ENCODE measurements around the gene SPI1.

SPI1 gene

DNA sequence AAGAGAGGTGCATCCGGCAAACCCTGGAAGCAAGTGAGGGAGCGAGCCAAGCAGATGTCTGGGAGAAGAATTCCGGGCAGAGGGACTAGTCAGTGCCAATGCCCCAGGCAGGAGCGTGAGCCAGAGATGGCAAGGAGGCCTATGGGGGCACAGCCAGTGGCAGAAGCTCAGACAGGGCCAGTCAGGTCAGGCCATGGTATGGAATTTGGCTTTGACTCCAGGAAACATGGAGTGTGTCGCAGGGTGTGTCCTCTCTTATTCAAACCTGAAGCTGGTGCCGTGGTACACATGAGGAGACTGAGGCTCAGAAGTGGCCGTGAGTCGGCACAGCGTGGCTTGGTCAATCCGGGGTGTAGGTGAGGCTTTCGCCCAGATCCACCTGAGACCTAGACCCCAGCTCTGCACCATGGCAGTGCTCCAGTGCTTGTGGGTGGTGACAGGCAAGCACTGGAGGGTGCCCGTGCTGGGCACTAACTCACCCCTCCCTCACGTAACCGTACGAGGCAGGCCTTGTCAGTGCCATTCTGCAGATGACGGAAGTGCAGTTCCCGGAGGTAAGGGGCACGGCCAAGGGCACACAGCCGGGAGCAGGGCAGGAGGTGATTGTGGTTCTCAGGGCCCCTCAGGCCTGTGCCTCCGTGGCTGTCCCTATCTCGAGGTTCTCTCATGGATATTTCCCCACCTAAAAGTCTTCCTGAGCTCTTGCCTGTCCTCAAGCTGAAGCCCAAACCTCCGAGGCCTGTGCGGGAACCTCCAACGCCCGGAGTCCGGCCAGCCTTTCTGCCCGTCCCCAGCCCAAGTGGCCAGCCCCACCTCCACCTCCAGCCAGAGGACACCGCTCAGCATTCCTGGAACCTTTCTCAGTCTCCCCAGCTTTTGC is 10.6 kb upstream of the SPI1 start:
- DNase-seq (ENCODE audit: low read depth in 2 of 2): no peak

DNA sequence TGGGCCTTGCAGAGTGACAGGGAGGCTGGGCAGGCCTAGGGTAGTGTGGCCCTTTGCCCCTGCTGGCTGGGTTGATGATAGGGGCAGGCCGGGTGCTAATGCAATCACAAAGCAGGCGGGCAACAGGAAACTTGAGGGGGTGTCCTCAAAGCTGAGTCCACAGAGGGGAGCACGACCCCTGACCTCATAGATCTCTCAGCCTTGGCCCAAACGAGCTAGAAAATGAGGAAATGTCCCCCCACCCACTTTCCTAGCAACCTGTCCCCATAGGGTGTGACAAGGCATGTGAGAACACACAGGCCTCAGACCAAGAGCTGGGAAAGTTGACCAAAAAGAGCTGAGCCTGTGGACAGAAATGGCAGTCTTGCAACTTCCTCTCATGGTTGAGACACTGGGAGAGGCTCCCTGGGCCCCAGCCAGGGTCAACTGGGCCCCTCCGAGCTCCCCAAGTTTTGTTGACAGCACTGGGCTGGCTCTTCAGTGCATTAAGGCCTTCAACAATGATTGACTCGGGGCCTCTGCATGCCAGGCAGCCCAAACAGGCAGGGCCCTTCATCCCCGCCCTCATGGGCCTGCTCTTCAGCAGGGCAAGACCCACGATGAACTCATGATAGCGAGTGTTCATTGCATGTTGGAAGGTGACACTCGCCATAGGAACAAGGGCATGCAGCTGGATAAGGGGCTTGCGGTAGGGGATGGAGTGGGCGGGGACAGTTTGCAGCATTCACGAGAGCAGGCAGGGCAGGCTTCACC is 9.8 kb upstream of the SPI1 start:
- DNase-seq (ENCODE audit: low read depth in 2 of 2): no peak

DNA sequence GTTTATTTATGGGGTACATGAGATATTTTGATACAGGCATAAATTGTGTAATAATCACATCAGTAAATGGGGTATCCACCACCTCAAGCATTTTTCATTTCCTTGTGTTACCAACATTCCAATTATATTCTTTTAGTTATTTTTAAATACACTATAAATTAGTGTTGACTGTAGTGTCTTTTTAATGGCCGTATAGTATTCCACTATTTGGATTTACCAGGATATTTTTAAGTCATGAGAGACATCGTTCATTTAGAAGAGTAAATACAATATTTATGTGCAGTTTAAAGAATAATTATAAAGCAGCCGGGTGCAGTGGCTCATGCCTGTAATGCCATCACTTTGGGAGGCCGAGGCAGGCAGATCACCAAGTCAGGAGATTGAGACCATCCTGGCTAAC is 6.2 kb upstream of the SPI1 start:
- DNase-seq (ENCODE audit: low read depth in 2 of 2): no peak

DNA sequence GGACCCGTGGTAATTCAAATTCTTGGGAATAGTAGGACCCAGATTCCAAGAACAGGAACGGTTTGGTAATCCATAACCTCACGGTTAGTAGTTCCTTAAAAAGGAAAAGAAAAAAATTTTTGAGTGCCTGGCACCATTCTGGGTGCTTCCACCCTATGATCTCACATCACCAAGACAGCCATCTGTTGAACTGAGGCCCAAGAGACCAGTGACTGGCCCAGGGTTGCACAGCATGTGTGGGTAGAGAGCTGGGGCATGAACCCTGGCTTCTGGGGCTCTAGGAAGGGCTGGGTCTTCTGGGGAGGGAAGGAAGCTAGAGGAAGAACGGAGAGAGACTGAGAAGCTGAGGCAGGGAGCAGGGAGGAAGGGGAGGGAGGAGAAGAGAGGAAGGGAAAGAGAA is 4.7 kb upstream of the SPI1 start:
- DNase-seq (ENCODE audit: low read depth in 2 of 2): no peak

DNA sequence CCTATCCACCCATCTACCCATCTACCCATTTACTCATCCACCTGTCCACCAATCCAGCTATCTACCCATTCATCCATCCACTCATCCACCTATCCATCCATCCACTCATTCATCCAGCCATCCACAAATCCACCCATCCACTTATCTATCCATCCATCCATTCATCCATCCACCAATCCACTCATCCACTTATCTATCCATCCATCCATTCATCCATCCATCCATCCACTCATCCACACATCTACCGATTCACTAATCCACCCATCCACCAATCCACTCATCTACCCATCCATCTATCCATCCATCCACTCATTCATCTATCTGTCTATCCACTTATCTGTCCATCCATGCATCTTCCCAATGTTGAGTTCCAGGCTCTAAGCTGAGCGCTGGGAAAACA is 1.7 kb upstream of the SPI1 start:
- DNase-seq (ENCODE audit: low read depth in 2 of 2): no peak

DNA sequence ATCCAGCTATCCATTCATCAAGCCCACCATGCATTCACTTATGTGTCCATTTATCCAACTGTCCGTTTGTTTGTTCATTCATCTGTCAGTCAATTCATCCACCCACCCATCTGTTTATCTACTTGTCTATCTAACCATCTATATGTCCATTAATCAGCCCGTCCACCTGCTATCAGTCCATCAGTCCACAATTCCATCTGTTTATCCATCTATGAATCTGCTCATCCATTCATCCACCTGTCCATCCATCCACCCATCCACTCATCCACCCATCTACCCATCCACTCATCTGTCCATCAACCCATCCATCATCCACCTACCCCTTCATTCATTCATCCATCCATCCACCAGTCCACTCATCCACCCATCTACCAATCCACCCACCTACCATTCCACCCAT is 970 bp upstream of the SPI1 start:
- DNase-seq (ENCODE audit: low read depth in 2 of 2): no peak

DNA sequence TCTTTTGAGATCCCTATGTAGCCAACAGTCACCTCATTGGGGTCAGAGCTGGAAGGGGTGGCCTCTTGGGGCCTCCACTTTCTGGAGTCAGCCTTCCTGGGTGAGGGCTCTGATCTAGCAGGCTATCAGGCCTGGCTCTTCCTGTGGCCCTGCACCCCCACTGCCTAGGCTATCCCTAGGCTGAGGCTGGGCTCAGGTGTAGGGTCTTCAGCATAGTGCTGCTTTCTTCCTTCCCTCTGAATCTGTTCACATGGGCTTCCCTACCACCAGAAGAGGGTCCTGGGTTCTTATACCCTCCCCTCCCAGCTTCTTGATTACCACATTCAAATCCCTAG is 456 bp upstream of the SPI1 start:
- no peak for DNase-seq (ENCODE audit: low read depth in 2 of 2)

DNA sequence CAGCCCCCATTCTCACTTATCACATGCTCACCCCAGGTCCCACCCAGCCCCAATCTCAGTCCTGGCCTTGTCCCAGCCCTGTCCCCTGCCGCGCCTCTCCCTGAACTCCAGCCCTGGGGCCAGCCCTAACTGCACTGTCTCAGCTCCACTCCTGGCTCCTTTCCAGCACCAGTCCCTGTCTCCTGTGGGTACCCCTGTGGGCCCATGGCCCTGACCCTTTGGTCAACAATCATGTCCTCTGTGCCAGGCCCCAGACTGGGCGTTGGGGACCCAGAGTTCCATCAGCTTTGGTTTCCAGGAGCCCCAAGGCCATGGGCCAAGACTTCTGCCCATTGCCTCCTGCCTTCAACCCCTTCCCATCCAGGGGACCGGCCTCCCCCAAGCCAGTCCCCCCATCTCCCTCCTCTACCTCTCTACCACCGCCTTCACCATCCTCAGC is 757 bp downstream of the SPI1 start:
- no peak for DNase-seq (ENCODE audit: low read depth in 2 of 2)

DNA sequence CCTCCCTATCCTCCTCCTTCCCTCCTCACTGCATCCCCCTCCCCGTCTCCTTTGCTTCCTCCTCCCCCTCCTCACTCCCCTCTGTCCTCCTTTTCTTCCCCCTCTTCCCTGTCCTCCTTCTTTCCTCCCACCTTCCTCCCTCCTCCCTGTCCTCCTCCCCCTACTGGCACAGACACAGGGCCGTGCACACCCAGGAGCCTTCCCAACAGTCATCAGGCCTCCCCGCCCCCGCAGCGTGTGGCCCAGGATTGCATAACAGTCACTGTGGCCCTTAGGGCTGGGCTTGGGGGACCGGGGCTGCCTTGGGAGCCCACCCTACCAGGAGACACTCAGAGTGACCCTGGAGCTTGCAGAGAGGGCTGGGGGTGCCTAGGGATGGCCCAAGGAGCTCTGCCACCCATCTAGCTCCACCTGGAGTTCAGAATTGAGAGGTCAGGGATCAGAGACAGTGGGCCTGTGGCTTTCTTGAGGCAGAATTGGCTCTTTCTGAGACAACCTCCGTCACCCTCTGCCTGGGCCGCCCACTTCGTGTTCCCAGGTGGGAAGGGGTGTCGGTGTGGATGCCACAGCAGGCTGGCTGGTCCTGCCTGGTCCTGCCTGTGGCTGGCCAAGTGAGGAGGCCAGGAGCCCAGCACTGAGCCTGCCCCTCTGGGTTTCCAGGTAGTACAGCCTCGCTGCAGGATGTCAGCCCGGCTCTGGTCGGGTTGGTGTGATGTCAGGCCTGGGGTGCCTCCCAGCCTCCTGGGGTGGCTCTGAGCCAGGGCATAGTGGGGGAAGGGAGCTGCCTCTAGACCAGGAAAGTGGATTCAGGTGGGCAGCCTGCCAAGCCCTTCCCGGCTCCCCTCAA is 1.6 kb downstream of the SPI1 start:
- DNase-seq (ENCODE audit: low read depth in 2 of 2): no peak

DNA sequence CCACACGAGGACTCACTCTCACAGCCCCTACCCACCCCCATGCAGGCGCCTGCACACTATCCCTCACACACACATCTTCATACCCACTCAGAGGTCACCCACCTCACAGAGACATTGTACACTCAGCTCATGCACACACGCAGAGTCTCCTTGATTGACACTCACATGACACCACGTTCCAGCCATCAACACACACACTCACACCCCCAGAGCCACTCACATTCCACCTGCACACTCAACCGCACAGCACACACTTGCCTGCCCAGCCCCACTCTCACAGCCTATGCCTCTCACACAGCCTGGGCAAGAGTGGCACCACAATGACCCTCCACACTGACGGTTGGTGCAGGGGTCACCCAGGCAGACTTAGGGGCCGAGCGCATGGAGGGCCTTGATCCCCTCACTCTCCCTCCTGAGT is 2.2 kb downstream of the SPI1 start:
- no peak for DNase-seq (ENCODE audit: low read depth in 2 of 2)

DNA sequence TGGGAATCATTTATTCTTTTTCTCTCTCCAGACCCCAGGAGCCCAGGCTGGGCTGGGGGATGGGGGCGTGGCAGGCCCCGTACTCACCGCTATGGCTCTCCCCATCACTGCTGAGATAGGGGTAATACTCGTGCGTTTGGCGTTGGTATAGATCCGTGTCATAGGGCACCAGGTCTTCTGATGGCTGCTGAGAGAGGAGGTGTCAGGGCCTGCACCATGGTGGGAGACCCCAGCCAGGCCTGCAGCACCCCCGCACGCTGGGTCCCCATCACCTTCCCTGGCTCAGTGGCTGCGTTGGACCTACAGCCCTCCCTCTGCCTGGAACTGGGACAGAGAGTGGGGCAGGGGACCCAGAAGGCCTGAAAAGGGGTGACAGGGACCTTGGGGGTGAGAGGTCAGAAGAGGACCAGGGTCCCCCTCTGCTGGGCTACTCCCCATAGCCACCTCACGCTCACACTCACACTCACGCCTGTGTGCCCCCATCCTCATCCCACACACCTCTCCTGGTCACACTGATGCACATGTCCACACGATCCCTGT is 2.7 kb downstream of the SPI1 start:
- no peak for DNase-seq (ENCODE audit: low read depth in 2 of 2)

DNA sequence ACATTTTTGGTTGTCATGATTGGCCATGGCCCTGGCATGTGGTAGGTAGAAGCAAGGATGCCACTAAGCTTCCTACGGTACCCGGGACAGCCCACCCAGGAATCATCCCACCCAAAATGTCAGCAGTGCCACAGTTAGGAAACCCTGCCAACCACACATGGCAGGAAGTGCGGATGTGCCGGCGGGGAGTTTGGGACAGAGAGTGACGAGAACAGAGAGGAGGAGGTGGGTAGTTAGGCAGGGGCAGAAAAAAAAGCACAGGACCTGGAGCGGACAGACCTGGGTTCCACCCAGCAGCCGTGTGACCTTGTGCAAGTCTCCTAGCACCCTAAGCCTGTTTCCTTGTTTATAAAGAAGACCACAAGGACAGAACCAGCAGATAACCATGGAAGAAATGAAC is 3.3 kb downstream of the SPI1 start:
- no peak for DNase-seq (ENCODE audit: low read depth in 2 of 2)

DNA sequence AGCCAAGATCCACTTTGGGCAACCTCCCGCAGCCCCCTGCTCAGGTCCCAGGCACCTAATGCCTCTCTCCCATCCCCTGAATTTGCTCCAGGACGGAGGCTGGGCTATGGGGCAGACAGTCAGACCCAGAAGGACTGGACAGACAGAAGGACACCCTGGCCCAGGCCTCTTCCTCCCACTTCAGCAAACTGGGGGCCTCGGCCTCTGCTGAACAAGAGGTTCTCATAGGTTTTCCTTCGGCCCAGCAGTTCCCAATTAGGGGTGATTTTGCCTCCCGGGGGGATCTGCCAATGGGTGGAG is 3.7 kb downstream of the SPI1 start:
- no peak for DNase-seq (ENCODE audit: low read depth in 2 of 2)

DNA sequence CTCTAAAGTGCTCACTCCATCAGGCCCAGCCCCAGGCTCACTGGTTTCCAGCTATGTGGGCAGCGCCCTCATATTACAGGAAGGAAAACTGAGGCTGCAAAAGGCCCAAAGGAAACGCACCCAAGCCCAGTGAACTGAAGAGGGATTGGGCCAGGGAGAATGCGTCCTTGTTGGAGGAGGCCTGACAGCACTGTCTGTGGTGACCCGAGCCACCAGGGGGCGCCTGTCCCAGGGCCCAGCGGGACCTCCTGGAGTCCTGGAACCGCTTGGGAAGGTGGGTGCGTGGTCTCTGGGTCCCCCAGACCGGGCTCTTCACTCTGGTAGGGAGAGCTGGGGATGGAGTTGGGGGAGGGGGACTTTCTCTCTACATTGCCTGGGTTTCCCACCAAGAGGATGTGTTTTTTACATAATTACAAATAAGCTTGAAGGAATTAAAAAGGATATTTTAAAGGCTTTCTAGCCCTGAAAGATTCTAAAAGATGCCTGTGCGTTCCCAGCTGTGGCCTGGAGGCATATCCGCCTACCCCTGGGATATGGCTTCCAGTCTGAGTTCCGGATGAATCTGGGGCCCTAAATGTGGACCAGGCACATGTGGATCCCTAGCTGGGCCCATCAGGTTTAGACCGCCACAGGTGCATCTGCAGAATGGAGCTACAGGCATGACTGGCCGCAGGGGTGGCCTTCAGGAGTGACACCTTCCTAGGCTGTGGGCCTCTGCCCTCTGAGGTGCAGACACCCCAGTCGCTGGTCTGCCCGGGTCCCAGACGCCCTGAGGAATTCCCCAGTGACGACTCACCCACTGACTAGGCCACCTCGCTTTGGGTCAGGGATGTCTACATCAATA is 4.2 kb downstream of the SPI1 start:
- peak; percentile 78 to 85 for DNase-seq (ENCODE audit: low read depth in 2 of 2)

DNA sequence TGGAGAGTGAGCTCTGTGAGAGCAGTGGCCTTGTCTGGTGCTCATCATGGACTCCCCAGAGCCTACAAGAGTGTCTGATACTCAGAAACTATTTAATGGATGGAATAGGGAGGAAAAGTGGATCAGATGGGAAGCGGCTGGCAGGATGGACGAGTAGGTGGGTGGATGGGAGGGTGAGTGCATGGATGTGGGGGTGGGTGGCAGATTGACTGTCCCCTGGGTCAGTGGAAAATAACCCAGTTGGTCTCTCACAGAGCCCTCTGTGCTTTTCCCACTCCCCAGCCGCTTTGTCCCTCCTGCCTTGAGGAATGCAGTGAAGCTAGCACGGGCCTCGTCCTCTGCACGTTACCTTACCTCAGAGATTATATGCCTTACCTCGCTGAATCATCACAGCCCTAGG is 5.9 kb downstream of the SPI1 start:
- no peak for DNase-seq (ENCODE audit: low read depth in 2 of 2)

DNA sequence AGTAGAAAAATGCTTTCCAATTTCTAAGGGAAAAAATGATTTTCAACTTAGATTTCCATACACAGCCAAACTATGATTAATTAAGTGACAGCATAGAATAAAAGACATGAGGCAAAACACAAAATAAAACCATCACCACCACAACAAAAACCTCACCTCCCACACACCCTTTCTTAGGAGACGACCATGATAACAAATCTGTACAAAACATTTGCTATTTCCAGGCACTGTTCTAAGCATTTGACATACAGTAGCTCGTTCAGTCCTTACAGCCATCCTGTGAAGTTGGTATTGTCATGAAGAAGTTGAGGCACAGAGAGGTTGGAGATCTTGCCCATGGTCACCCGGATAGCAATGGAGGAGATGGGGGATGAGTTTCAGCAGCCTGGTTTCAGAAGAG is 8.7 kb downstream of the SPI1 start:
- DNase-seq (ENCODE audit: low read depth in 2 of 2): no peak

DNA sequence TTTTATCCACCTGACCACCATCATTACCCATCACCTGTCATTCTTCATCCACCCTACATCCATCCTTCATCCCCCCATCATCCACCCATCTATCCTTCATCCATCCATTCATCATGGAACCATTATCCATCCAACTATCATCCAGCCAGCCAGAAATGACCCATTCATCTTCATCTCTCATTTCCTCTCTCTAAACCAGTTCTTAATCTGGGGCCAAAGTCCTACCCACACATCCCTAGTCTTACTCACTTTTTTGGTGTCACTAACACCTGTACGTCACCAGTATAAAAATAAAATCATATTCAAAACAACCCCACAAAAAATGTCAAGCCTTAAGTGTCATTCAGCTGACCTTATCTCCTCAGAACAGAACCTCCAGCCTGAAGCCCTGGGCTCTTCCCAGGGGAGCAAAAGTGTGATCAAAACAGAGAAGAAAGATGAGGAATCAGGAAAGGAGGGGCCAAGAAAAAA is 12.3 kb downstream of the SPI1 start:
- no peak for DNase-seq (ENCODE audit: low read depth in 2 of 2)

DNA sequence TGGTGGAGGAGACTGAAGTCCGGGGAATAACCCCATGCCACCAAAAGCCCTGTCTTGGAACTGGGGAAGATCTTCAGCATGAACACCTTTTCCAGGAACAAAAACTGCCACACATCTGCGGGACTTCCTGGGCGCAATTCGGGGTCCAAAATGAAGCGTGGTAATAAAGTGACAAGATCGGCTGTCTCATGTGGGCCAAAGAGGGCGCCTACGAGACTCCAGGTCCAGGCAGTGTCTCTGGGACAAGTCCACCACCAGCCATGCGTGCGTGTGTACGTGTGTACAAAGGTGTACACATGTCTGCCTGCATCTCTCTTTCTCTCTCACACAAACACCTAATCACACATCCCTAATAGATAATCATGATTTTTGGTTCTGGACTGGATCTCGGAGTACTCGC is 16.9 kb downstream of the SPI1 start:
- no peak for DNase-seq (ENCODE audit: low read depth in 2 of 2)

DNA sequence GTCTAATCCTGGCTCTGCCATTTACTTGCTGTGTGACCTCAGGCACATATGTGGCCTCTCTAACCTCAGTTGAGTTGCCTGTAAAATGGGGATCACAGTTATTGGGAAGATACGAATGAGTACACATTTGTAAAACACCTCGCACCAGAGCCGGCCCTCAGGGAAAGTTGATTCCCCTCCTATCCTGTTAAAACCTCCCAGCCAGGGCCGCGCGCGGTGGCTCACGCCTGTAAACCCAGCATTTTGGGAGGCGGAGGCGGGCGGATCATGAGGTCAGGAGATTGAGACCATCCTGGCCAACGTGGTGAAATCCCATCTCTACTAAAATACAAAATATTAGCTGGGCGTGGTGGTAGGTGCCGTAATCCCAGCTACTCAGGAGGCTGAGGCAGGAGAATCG is 18.0 kb downstream of the SPI1 start:
- no peak for DNase-seq (ENCODE audit: low read depth in 2 of 2)

DNA sequence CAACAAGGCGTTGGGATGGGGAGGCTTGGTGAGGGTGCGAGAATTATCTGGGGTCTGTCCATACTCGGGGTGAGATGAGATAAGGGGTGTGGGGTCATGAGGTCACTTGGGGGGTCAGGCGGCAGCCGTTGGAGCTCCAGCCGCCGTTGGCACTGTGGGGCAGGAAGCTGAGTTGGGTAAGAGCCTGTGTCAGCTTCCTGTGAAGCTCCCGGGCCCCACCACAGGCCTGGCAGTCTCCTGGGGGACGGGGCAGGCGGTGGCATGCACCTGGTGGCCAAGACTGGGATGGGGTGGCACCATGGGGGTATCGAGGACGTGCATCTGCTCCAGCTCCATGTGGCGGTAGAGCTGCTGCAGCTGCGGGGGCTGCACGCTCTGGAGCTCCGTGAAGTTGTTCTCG is 18.8 kb downstream of the SPI1 start:
- DNase-seq (ENCODE audit: low read depth in 2 of 2): no peak

DNA sequence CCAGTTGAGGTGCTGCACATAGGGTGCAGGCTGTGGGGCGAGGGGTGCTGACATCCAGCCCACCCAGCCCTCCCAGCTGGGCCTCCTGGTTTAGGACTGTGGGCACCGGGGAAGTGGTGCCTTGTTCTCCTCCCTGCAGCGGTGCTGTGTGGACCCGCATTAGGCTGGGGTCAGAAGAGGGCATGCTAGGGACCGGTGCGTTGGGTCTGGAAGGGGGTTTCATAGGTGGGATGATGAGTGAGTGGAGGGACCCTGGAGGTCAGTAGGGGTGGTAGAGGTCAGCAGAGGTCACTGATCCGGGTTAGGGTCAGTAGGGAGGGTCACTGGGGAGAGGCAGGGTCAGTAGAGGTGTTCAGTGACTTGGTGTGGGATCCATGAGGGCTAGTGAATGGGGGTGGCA is 19.2 kb downstream of the SPI1 start:
- no peak for DNase-seq (ENCODE audit: low read depth in 2 of 2)

DNA sequence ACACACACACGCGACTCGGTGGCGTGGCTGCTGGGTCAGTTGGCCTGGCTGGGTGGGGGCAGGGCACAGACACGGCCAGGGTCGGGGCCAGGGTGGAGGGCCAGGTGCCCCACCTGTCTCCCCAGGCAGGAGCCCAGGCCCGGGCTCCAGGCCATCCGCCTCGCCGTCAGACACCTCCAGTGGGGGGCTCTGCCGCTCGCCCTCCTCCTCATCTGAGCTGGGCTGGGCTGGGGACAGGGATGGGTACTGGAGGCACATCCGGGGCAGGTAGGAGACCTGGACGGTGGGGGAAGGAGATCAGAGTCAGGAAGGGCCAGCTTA is 19.7 kb downstream of the SPI1 start:
- DNase-seq (ENCODE audit: low read depth in 2 of 2): no peak
